OCI-LY7 (cell line): ENCODE measurements around the gene CD8B. TPM values are rescaled to one million over a fixed set of nuclear protein-coding genes. Genes with fewer than 3 reads are reported as not detected.
"Not testable (repeated sequence)": the region's sequence is repeated elsewhere in the genome, so short reads cannot be mapped to it uniquely, and the experiment has no call there.

Source experiments
- BruUV-seq: library from RNA; stranded (reverse); fragments of 400-500 nt; replicated peaks from 2 replicates; lab custom pipeline; 2021; lab: Mats Ljungman, UMichigan
- CTCF ChIA-PET: fragments of 300-600 bp; sonication (Branson Sonifier 250); formaldehyde crosslinking; loops from one replicate; lab custom pipeline; 2022; ENCODE audit warnings: antibody characterized with exemption; ENCODE audit not compliant: unreplicated experiment; lab: Charles Lee
- POLR2A ChIA-PET: fragments of 300-600 bp; sonication (Branson Sonifier 250); formaldehyde crosslinking; loops from one replicate; lab custom pipeline; 2022; ENCODE audit warnings: antibody characterized with exemption; lab: Charles Lee
- DNase-seq: peaks from one replicate; pipeline ENCODE4 v3.0.0-alpha.2; 2015; ENCODE audit warnings: low spot score
- H2AFZ ChIP-seq: fragments of 200-600 bp; sonication (generic), shearing (Covaris generic); 2 replicates; pipeline ENCODE4 v1.6.1; 2014; ENCODE audit warnings: mild to moderate bottlenecking, antibody characterized with exemption, low read length, moderate library complexity
- H3K27ac ChIP-seq: fragments of 200-600 bp; sonication (generic); 2 replicates; pipeline ENCODE4 v1.5.1; 2014; ENCODE audit warnings: mixed run types, low read depth, mild to moderate bottlenecking, moderate library complexity, low read length, inconsistent platforms; ENCODE audit not compliant: poor library complexity, severe bottlenecking
- H3K36me3 ChIP-seq: fragments of 200-600 bp; sonication (generic); 2 replicates; pipeline ENCODE4 v1.6.1; 2014; ENCODE audit warnings: mild to moderate bottlenecking, antibody characterized with exemption, low read length, moderate library complexity, mixed read lengths; ENCODE audit not compliant: insufficient read depth
- H3K4me1 ChIP-seq: fragments of 200-600 bp; sonication (generic); 2 replicates; pipeline ENCODE4 v1.5.1; 2014; ENCODE audit warnings: mild to moderate bottlenecking, low read length; ENCODE audit not compliant: insufficient read depth, poor library complexity, severe bottlenecking
- H3K4me2 ChIP-seq: fragments of 200-600 bp; sonication (generic); 2 replicates; pipeline ENCODE4 v1.6.1; 2014; ENCODE audit warnings: mild to moderate bottlenecking, low read length
- H3K4me3 ChIP-seq: fragments of 200-600 bp; sonication (generic); 2 replicates; pipeline ENCODE4 v1.5.1; 2014; ENCODE audit warnings: mild to moderate bottlenecking, low read depth, low read length; ENCODE audit not compliant: poor library complexity, severe bottlenecking
- H3K79me2 ChIP-seq: fragments of 200-600 bp; sonication (generic); 2 replicates; pipeline ENCODE4 v1.6.1; 2016; ENCODE audit warnings: low read depth, mild to moderate bottlenecking, low read length, moderate library complexity, mixed read lengths; ENCODE audit not compliant: insufficient read depth
- H3K9me2 ChIP-seq: fragments of 200-600 bp; sonication (generic); 2 replicates; pipeline ENCODE4 v1.6.1; 2016; ENCODE audit warnings: mild to moderate bottlenecking, low read length, mixed read lengths; ENCODE audit not compliant: insufficient read depth
- H3K9me3 ChIP-seq: fragments of 200-600 bp; sonication (generic); 2 replicates; pipeline ENCODE4 v1.6.1; 2014; ENCODE audit warnings: mild to moderate bottlenecking, mixed run types, low read length, mixed read lengths
- H4K20me1 ChIP-seq: fragments of 200-600 bp; sonication (generic); 2 replicates; pipeline ENCODE4 v1.6.1; 2014; ENCODE audit warnings: mild to moderate bottlenecking, antibody characterized with exemption, low read length, moderate library complexity, mixed read lengths; ENCODE audit not compliant: insufficient read depth
- intact Hi-C: fragments of 100-400 bp; cut with micrococcal nuclease; formaldehyde crosslinking; loops from one replicate; pipeline ENCODE4 v1.10.0; 2022; ENCODE audit not compliant: unreplicated experiment
- total RNA-seq, 2 experiments: library from RNA; depleted of rRNA in 1 of 2; stranded (reverse); fragments of >200 nt in 1 of 2; shearing (Covaris generic) in 1 of 2; gene quantifications; 2 replicates each; pipeline ENCODE4 v1.2.3, GENCODE V29; 2014 to 2022

Gene CD8B
- total RNA-seq, 2 experiments from 2014 or later, result not detected

DNA sequence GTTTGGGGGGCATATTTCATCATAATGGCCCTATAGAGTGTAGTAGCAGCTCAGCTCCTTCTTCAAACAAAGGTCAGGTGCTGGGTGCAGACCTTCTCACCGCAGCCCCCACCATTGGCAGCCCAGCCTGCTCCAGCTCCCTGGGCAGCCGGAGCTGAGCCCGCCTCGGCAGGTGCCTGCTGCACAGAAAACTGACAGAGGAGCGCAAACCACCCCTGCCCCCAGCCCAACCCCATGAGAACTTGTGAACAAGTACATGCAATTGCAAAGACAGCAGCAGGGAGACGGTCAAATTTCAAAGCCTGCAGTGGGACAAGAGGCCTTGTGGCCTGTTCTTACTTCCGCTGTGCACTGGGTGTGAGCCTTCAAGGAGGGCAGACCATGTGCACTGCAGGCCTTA, 22.2 kb downstream of the CD8B start:
- H3K4me2 ChIP-seq, H4K20me1 ChIP-seq, H2AFZ ChIP-seq, H3K36me3 ChIP-seq, H3K27ac ChIP-seq, BruUV-seq, intact Hi-C loops, CTCF ChIA-PET, H3K9me2 ChIP-seq, H3K79me2 ChIP-seq, POLR2A ChIA-PET, H3K4me1 ChIP-seq, H3K4me3 ChIP-seq, DNase-seq, H3K9me3 ChIP-seq: not testable (repeated sequence)

DNA sequence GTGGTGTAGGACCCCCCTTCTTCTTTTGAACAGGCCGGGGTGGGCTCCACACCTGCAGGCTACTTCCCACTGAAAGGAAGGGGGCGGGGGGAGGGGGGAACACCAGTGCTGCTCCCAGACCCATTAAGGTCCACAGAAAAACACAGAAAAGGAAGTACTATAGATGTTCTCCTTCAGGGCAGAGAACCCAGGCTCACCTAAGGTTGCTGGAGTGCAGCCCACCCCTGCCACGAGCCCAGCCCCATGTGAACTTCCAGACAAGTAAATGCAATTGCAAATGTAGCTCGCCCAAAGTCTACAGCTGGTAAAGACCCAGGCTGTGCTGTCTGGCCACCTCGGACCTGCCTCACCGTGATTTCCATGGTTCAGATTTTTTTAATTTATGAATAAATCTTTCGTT, 24.0 kb downstream of the CD8B start:
- H3K79me2 ChIP-seq, H3K4me2 ChIP-seq, H3K4me3 ChIP-seq, BruUV-seq, H3K27ac ChIP-seq, intact Hi-C loops, H2AFZ ChIP-seq, POLR2A ChIA-PET, H3K9me2 ChIP-seq, H3K9me3 ChIP-seq, H4K20me1 ChIP-seq, H3K36me3 ChIP-seq, H3K4me1 ChIP-seq, DNase-seq, CTCF ChIA-PET: not testable (repeated sequence)

DNA sequence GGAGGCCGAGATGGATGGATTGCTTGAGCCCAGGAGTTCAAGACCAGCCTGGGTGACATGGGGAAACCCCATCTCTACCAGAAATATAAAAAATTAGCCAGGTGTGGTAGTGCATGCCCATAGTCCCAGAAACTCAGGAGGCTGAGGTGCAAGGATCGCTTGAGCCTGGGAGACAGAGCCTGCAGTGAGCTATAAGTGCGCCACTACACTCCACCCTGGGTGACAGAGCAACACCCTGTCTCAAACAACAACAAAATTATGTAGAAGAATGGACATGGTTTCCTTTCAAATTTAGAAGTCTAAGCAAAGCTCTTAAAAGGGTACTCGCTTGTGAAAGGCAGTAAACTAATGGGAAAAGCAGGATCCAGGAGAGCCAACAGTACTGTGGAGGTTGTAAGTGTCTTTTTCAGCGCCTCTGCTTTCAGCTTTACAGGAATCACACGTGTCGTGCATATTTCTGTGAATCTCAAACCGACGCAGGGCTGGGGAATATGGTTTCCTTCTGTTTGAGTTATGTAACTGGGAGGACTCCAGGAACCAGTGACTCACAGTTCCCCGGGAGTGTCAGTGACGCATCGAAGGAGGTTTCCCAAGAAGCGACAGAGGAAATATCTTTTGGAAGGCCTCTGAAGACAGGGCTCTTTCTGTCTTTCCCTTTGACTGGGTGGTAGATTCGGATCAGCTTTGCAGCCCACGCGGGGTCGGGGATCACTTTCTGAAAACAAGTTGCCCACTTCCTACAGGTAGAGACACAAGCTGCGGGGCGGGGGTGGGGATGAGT, 24.6 kb downstream of the CD8B start:
- H3K4me1 ChIP-seq, BruUV-seq, H3K9me2 ChIP-seq, H3K27ac ChIP-seq, POLR2A ChIA-PET, H3K9me3 ChIP-seq, intact Hi-C loops, CTCF ChIA-PET, DNase-seq, H3K4me3 ChIP-seq, H3K79me2 ChIP-seq, H3K4me2 ChIP-seq, H2AFZ ChIP-seq, H4K20me1 ChIP-seq, H3K36me3 ChIP-seq: not testable (repeated sequence)

DNA sequence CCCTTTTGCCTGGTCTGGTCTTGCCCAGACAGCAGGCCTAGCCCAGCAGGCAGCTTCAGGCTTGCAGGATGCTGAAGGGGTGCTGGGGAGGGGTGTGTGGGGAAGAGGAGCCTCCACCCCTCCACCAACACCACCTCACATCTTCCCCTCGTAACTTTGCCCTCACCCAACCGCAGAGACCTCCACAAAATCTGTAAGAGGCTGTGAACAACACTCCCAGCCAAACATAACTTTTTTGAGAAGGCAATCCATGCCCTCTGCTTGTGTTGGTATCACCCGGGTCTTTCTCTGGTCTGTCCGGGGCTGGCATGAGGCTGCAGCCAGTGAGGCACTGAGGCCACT, 26.2 kb downstream of the CD8B start:
- H3K79me2 ChIP-seq, CTCF ChIA-PET, H3K27ac ChIP-seq, H4K20me1 ChIP-seq, H3K9me3 ChIP-seq, H3K4me1 ChIP-seq, POLR2A ChIA-PET, intact Hi-C loops, H3K4me3 ChIP-seq, H3K9me2 ChIP-seq, H3K4me2 ChIP-seq, H2AFZ ChIP-seq, BruUV-seq, DNase-seq, H3K36me3 ChIP-seq: not testable (repeated sequence)
